OCI-LY1 (cell line): ENCODE data around the gene TCEANC.
"Not testable (repeated sequence)": the region's sequence is repeated elsewhere in the genome, so short reads cannot be mapped to it uniquely, and the experiment has no call there.

Experiments used
- H2AFZ ChIP-seq: fragments of 200-600 bp; sonication (generic), shearing (Covaris generic); 2 replicates; pipeline ENCODE4 v1.6.0; 2014; ENCODE audit warnings: antibody characterized with exemption, mild to moderate bottlenecking, low read length
- H3F3A ChIP-seq: fragments of 200-600 bp; sonication (generic), shearing (Covaris generic); 2 replicates; pipeline ENCODE4 v1.6.0; 2014; ENCODE audit warnings: mild to moderate bottlenecking, antibody characterized with exemption, low read length, moderate library complexity; ENCODE audit not compliant: insufficient read depth
- H3K27ac ChIP-seq: fragments of 200-600 bp; sonication (generic); 2 replicates; pipeline ENCODE4 v1.5.1; 2014; ENCODE audit warnings: low read length, mixed run types, mild to moderate bottlenecking, low read depth; ENCODE audit not compliant: poor library complexity, severe bottlenecking
- H3K27me3 ChIP-seq: fragments of 200-600 bp; sonication (generic); 2 replicates; pipeline ENCODE4 v1.6.0; 2014; ENCODE audit warnings: antibody characterized with exemption, mild to moderate bottlenecking, low read length, moderate library complexity; ENCODE audit not compliant: insufficient read depth
- H3K36me3 ChIP-seq: fragments of 200-600 bp; sonication (generic); 2 replicates; pipeline ENCODE4 v1.6.1; 2014; ENCODE audit warnings: mild to moderate bottlenecking, antibody characterized with exemption, low read length, moderate library complexity, mixed read lengths; ENCODE audit not compliant: insufficient read depth
- H3K4me1 ChIP-seq: fragments of 200-600 bp; sonication (generic); 2 replicates; pipeline ENCODE4 v1.5.1; 2014; ENCODE audit warnings: mild to moderate bottlenecking, low read length, moderate library complexity; ENCODE audit not compliant: insufficient read depth, severe bottlenecking
- H3K4me2 ChIP-seq: fragments of 200-600 bp; sonication (generic), shearing (Covaris generic); 2 replicates; pipeline ENCODE4 v1.6.1; 2014; ENCODE audit warnings: low read length
- H3K4me3 ChIP-seq: fragments of 200-600 bp; sonication (generic); 2 replicates; pipeline ENCODE4 v1.5.1; 2014; ENCODE audit warnings: low read length, low read depth, mild to moderate bottlenecking, mixed read lengths; ENCODE audit not compliant: poor library complexity, severe bottlenecking
- H3K79me2 ChIP-seq: fragments of 200-600 bp; shearing (Covaris generic); 2 replicates; pipeline ENCODE4 v1.6.1; 2016; ENCODE audit warnings: mixed run types, low read length, mixed read lengths; ENCODE audit not compliant: insufficient read depth
- H3K9ac ChIP-seq: fragments of 200-600 bp; sonication (generic), shearing (Covaris generic); 2 replicates; pipeline ENCODE4 v1.6.1; 2014; ENCODE audit warnings: mild to moderate bottlenecking, low read length, mixed read lengths
- H3K9me2 ChIP-seq: fragments of 200-600 bp; sonication (generic), shearing (Covaris generic); 2 replicates; pipeline ENCODE4 v1.6.1; 2014; ENCODE audit warnings: low read depth, mild to moderate bottlenecking, low read length, mixed read lengths
- H3K9me3 ChIP-seq: fragments of 200-600 bp; shearing (Covaris generic); 2 replicates; pipeline ENCODE4 v1.6.1; 2014; ENCODE audit warnings: low read length, mixed read lengths
- H4K20me1 ChIP-seq: fragments of 200-600 bp; sonication (generic), shearing (Covaris generic); 2 replicates; pipeline ENCODE4 v1.6.0; 2016; ENCODE audit warnings: mild to moderate bottlenecking, low read length; ENCODE audit not compliant: insufficient read depth
- EZH2 ChIP-seq: fragments of 200-600 bp; sonication (generic), shearing (Covaris generic); IDR thresholded peaks from 2 replicates; pipeline ENCODE4 v1.8.0; 2017; ENCODE audit warnings: borderline replicate concordance, mixed run types, mild to moderate bottlenecking, antibody characterized with exemption, low read length, moderate library complexity, mixed read lengths
- TF ChIP-seq, protein P1 (sequence below): fragments of 200-600 bp; sonication (generic), shearing (Covaris generic); IDR thresholded peaks from 2 replicates; pipeline ENCODE4 v1.5.1; 2017; ENCODE audit warnings: mild to moderate bottlenecking, antibody characterized with exemption, low read length, moderate library complexity, mixed read lengths

TCEANC gene

DNA sequence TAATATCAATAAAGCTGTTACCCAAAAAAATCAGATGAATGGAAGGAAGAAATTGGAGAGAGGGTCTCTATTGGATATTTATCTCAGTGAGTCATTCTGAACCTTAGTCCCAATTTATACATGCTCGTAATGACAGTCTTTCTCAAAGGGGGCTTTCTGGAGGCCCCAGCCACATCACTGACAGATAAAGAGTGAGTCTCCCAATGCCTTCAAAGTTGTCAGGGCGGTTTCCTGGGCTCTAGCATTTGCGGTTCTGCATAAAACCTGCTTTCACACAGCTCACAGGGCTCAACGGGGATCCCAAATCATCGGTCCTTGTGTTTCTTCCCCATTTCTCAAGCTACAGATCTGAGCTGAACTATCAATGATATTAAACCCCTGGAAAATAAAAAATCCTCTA is 17.3 kb downstream of the TCEANC start:
- H3K9me2 ChIP-seq: no peaks in the 10 kb centered on the region
- H3K79me2 ChIP-seq: no peaks in the 10 kb centered on the region
- no peaks in the 10 kb centered on the region for H4K20me1 ChIP-seq
- H3K9ac ChIP-seq: no peak overlapping the region
- no peak overlapping the region for H3K4me3 ChIP-seq
- TF ChIP-seq, protein P1, sequence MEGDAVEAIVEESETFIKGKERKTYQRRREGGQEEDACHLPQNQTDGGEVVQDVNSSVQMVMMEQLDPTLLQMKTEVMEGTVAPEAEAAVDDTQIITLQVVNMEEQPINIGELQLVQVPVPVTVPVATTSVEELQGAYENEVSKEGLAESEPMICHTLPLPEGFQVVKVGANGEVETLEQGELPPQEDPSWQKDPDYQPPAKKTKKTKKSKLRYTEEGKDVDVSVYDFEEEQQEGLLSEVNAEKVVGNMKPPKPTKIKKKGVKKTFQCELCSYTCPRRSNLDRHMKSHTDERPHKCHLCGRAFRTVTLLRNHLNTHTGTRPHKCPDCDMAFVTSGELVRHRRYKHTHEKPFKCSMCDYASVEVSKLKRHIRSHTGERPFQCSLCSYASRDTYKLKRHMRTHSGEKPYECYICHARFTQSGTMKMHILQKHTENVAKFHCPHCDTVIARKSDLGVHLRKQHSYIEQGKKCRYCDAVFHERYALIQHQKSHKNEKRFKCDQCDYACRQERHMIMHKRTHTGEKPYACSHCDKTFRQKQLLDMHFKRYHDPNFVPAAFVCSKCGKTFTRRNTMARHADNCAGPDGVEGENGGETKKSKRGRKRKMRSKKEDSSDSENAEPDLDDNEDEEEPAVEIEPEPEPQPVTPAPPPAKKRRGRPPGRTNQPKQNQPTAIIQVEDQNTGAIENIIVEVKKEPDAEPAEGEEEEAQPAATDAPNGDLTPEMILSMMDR: no peak
- TF ChIP-seq EZH2: no peak
- no peak overlapping the region for H3K27ac ChIP-seq
- no peaks in the 10 kb centered on the region for H3F3A ChIP-seq
- peaks cover 18% of the 10 kb centered on the region for H3K4me1 ChIP-seq
- no peaks in the 10 kb centered on the region for H3K27me3 ChIP-seq
- H3K4me2 ChIP-seq: no peak overlapping the region
- H3K9me3 ChIP-seq: no peaks in the 10 kb centered on the region
- no peaks in the 10 kb centered on the region; the same call in 1 of the 2 replicates for H3K36me3 ChIP-seq
- no peak overlapping the region for H2AFZ ChIP-seq

DNA sequence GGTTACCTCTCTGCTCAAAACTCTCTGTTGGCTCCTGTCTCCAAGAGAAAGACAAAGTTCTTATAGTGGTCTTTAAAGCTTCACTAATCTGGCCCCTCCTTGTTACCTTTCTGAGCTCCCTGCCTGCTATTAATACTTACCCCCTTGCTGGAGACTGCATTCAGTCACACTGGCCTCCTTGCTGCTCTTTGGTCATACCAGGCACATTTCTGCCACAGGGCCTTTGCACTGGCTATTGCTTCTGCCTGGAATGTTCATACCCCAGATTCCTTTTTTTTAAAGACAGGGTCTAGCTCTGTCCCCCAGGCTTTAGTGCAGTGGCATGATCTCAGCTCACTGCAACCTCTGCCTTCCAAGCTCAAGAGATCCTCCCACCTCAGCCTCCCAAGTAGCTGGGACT is 20.1 kb downstream of the TCEANC start:
- Histone ChIP-seq H4K20me1 (no peaks in the 10 kb centered on the region), H3K27ac (no peak overlapping the region), H2AFZ (no peak overlapping the region), H3K9me2 (no peaks in the 10 kb centered on the region), H3K4me2 (no peak overlapping the region), H3K79me2 (no peaks in the 10 kb centered on the region), H3F3A (no peaks in the 10 kb centered on the region), H3K36me3 (no peaks in the 10 kb centered on the region; the same call in 1 of the 2 replicates), H3K4me3 (no peak overlapping the region), H3K9ac (no peak overlapping the region), H3K4me1 (peaks cover 13% of the 10 kb centered on the region), H3K9me3 (no peaks in the 10 kb centered on the region), H3K27me3 (no peaks in the 10 kb centered on the region)
- TF ChIP-seq EZH2: no peak
- TF ChIP-seq, protein P1: no peak

DNA sequence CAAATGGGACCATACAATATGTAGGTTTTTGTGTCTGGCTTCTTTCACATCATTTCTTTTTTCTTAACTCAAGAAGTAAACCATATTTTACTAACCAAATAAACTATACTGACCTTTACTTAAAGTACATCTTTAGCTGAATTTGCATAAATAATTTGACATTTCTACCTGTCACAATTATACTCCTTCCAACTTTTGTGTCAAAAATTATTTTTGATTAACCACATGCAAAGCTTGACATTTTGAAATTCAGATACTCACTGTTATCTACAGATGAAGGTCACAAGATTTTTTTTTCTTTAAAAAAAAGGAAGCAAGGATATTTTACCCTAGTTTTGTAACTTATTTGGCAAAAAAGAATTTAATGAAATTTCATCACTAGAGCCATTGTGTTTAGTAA is 23.9 kb downstream of the TCEANC start:
- no peaks in the 10 kb centered on the region for H3K27me3 ChIP-seq
- TF ChIP-seq EZH2: no peak
- TF ChIP-seq, protein P1: no peak

DNA sequence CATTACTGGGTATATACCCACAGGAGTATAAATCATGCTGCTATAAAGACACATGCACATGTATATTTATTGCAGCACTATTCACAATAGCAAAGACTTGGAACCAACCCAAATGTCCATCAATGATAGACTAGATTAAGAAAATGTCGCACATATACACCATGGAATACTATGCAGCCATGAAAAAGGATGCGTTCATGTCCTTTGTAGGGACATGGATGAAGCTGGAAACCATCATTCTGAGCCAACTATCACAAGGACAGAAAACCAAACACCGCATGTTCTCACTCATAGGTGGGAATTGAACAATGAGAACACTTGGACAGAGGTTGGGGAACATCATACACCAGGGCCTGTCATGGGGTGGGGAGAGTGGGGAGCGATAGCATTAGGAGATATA is 26.8 kb downstream of the TCEANC start:
- H3K9me3 ChIP-seq, H3K4me3 ChIP-seq, H3K79me2 ChIP-seq, H2AFZ ChIP-seq, H4K20me1 ChIP-seq, H3K4me2 ChIP-seq, H3K27ac ChIP-seq, H3K27me3 ChIP-seq, H3K9ac ChIP-seq, H3K9me2 ChIP-seq, H3K4me1 ChIP-seq, H3K36me3 ChIP-seq, H3F3A ChIP-seq: not testable (repeated sequence)

More for the DNA sequence above, 23.9 kb downstream of the TCEANC start:
- H3K4me2 ChIP-seq: no peak overlapping the region
- H3K4me3 ChIP-seq: no peak overlapping the region
- H4K20me1 ChIP-seq: no peaks in the 10 kb centered on the region
- no peaks in the 10 kb centered on the region for H3K79me2 ChIP-seq
- no peaks in the 10 kb centered on the region for H3K9me3 ChIP-seq
- H3K36me3 ChIP-seq: no peaks in the 10 kb centered on the region
- H3F3A ChIP-seq: no peaks in the 10 kb centered on the region
- no peaks in the 10 kb centered on the region for H3K9me2 ChIP-seq
- H3K27ac ChIP-seq: no peak overlapping the region
- H3K4me1 ChIP-seq: no peaks in the 10 kb centered on the region
- H2AFZ ChIP-seq: no peak overlapping the region
- no peak overlapping the region for H3K9ac ChIP-seq
